CD4-positive, alpha-beta T cell treated with Interleukin-15 for 4 hours (primary cell): ENCODE measurements around the gene RAB20.
"Not testable (repeated sequence)": the region's sequence is repeated elsewhere in the genome, so short reads cannot be mapped to it uniquely, and the experiment has no call there.

ENCODE experiments used
- DNase-seq: peaks from one replicate; pipeline ENCODE4 v3.0.0-alpha.2; 2020; ENCODE audit warnings: low spot score

Gene RAB20

GRCh38 chr13:110575322-110576069, 14.0 kb upstream of the RAB20 start:
- DNase-seq, result no peak

DNA sequence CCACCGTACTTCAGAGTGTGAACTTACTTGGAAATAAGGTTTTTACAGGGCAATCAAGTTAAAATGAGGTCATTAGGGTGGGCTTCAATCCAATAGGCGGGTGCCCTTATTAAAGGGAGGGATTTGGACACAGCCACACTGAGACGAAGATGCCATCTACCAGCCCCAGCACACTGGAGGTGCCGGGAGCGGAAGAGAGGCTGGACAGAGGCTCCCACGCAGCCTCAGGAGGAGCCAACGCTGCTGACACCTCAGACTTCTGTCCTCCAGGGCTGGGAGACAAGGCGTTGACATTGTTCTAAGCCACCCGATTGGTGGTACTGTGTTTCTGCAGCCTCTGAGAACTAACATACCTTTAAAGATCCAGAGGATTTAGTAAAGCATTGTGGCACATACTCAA, 12.6 kb upstream of the RAB20 start:
- DNase-seq, result no peak

DNA sequence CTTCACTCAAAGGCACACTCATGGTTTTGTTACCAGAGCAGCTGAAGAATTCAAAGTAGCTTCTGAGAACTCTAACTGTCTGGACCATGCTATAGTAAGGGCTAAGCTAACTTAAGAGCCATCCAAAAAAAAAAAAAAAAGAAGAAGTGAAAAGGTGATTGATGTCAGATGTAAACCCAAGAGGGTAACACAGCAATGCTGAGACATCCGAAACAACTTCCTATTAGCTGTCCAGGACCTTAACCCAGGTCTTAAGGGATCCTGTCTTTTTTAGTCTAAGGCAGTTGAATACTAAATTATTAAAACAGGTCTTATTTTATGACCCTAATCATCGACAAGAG, 11.2 kb upstream of the RAB20 start:
- no peak for DNase-seq

- DNase-seq, result no peak
These were observed 10.6 kb upstream of the RAB20 start for GRCh38 chr13:110571896-110572777.

- no peak for DNase-seq
These were observed 9.4 kb upstream of the RAB20 start for GRCh38 chr13:110570886-110571285.

DNA sequence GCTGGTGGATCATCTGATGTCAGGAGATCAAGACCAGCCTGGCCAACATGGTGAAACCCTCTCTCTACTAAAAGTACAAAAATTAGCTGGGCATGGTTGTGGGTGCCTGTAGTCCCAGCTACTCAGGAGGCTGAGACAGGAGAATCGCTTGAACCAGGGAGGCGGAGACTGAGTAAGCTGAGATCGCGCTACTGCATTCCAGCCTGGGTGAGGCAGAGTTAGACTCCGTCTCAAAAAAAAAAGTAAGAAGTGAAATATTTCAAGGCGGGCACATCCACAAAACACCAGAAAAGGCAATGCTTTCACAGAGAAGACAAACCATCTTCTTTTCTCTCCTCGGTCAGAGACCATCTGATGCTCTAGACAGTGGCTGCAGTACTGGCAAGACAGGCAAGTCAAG, 8.4 kb upstream of the RAB20 start:
- not testable (repeated sequence) for DNase-seq

DNA sequence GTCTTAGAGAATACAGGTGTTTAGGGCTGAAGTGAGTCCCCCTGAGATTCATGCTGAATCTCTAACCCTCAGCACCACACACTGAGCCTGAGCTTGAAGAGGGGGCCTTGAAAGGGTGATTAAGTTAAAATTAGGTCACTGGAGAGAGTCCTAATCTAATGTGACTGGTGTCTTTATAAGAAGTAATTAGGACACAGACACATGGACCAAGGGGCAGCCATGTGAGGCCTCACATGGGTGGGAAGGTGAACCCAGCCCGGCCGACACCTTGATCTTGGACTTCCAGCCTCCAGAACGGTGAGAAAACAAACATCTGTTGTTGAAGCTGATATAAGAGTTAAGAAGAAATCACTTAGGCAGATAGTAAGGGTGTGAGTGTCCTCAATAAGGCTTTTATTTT, 7.1 kb upstream of the RAB20 start:
- DNase-seq, result no peak

DNA sequence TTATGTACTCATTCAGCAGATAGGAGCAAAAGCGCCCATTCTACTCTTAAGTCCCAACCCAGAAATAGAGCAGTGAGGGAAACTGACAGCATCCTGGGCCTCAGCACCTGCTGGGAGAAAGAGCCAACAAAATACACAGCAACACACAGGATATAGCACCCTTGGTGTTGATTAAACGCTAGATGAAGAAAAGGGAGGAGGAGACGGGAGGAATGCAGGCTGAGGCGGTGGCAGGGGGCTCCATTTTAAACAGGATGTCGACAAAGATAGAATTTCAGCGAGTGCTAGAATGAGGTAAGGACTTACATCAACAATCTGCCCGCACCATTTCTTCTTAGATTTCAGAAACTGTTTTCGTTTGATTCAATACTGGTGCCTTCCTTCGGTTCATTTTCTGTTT, 4.6 kb upstream of the RAB20 start:
- DNase-seq, result no peak

DNA sequence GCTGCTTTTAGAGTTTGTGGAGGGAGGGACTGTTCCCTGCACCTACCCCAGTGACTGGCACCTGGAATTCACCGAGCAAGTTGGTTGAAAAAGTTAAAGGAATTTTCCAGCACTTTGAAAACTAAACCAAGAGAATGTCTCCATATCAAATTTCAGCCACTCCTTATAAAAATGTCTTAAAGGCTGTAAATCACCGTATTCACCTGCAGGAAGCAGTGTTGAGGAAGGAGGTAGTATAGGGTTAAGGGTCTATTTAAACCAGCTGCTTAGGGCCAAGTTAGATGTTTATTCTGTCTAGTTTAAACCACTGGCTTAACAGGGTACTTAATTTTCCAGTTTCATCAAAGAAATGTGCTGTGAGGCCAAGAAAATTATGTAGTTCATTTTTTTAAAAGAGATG, 3.8 kb upstream of the RAB20 start:
- DNase-seq, result no peak

- DNase-seq, result no peak
These were observed 3.0 kb upstream of the RAB20 start for GRCh38 chr13:110564472-110564985.

GRCh38 chr13:110563463-110563774, 1.9 kb upstream of the RAB20 start:
- no peak for DNase-seq

- DNase-seq, result no peak
These were observed 1.4 kb upstream of the RAB20 start for GRCh38 chr13:110562696-110563462.

DNA sequence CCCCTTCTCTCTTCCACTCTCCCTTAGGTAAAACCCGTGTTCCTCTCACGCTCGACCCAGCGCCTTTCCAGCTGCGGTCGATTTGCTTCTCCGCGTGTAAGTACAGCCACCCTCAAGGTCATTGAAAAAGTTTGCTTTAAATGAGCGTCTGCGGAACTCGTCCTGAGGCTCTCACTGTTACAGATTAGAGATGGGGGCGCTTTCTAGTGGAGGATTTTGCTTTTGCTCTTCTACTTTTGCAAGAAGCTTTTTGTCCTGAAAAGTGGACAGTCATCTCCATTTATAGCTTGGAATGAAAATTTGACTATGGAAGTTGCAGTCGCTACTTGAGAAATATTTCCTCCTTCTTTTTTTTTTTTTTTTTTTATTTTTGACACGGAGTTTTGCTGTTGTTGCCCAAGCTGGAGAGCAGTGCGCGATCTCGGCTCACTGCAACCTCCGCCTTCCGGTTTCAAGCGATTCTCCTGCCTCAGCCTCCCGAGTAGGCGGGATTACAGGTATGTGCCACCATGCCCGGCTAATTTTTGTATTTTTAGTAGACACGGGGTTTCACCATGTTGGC, 595 bp upstream of the RAB20 start:
- peak; percentile 13 for DNase-seq

DNA sequence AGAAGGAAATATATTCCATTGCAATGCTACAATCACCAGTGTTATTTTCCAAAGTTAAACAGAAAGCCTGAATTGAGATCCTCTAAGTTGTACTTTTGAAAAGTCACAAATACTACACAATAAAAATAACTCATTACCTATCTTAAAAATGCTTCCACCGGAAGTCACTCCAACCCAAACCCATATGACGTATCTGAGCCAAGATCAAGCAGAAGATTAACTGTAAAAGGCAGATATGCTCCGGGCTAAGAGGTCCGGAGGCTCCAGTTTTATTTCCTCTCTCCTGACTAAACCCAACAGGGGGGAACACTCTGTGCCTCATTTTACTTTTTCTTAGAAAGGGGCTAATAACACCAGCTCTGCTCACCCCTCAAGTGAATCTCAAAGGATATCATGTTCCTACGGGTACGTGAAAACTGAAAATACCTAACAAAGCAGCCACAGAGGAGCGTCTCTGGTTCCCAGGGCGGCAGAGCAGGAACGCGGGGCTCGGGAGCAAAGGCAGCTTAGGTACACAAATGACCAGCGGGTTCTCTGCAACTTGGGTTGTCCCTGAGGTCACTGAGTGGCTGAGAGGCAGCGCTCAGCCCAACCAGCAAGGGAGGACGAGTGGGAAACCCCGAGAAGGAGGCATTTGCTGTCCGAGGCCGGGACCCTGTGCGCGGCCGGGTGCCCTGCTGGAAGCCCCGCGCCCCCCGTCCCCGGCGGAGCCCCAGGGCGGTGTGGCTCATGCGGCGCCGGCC, 750 bp downstream of the RAB20 start:
- DNase-seq, result no peak

GRCh38 chr13:110559986-110560385, 1.5 kb downstream of the RAB20 start:
- DNase-seq, result no peak

DNA sequence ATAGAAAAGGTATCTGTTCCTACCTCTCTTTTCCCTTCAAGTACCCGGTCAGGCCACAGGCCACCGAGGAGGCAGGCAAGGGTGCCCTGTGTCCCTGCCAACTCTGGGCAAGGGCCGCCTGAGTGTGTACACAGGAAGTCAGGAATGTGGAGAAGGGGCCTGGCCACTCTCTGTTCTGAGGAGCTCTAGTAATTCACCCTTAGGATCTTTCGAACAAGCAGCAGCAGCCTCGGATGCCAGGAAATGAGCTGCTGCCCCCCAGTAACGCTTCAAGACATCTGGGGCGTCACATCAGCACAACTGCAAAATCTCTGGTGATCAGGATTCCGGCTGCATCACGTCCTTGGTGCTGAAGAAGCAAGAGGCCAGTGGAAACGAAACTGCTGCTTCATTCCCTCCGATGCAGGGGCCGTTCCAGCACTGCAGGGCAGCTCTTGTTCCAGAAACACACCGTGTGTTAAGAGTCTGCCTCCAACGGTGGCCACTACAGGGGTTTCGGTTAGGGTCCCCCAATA, 2.0 kb downstream of the RAB20 start:
- DNase-seq, result no peak

DNA sequence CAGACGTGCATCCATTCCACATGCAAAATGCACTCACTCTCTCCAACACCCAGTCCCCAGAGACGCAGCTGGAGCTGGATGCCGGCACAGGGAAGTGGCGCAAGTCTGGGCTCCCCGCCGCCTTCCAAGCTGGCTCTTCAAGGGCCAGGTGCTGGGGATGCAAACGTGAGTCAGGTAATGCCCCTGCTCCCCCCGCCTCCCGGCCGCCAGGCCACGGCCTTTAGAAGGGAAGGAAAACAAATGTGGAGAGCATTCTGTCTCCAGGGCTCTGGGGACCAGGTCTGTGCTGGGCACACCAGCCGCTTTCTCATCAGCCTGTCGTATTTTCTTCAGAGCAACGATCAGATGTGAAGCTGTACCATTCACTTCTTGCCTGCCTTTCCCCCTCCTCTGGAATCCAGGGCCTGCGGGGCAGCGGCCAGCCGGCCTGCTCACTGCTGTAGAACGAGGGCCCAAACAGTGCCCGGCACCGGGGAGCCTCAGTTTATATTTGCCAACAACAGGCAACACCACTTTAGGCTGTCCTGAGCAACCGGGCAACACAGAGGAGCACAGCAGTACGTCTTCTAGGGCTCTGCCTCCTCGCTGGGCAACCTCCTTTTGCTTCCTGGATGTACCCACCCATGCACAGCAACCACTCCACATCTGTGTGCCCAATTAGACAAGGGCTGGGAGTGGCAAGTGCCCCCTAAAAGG, 3.8 kb downstream of the RAB20 start:
- no peak for DNase-seq

DNA sequence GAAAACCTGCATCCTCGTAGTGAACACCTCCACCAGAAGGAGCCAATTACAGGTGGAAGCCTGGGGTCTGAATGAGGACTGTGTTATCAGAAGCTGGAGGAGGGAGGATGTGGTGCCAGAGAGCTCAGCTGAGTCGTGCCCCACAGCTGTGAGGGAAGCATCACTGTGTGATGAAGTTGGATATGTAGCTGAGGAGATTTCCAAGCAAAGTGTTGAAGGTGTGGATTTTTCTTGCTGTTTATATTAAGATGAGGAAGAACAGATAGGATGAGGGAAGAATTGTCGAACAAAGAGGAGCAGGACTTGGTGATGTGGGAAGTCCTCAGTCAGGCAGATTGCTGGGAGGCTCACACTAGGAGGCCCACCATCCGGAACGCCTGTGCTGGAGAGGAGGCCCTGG, 4.4 kb downstream of the RAB20 start:
- DNase-seq, result no peak

- no peak for DNase-seq
These were observed 5.3 kb downstream of the RAB20 start for GRCh38 chr13:110556224-110556606.

GRCh38 chr13:110555601-110556223, 5.8 kb downstream of the RAB20 start:
- DNase-seq, result no peak
